Measurements from ENCODE around the gene PCF11. TPM values are rescaled to one million over a fixed set of nuclear protein-coding genes. Genes with fewer than 3 reads are reported as not detected.
"Not testable (repeated sequence)": the region's sequence is repeated elsewhere in the genome, so short reads cannot be mapped to it uniquely, and the experiment has no call there.

Gene PCF11
- total RNA-seq, 2 experiments from 2014 or later: 50.3 to 54.1 TPM

GRCh38 chr11:83124636-83125424, 32.1 kb upstream of the PCF11 start:
- H3K27me3 Mint-ChIP-seq (ENCODE audit: low read depth): no peaks in the 10 kb centered on the region
- H3K4me3 Mint-ChIP-seq: no peak overlapping the region
- CTCF ChIA-PET: no interaction called here
- H3K36me3 Mint-ChIP-seq (ENCODE audit: low read depth): no peaks in the 10 kb centered on the region
- intact Hi-C loops (cut with micrococcal nuclease): no loop called here
- peaks cover 31% of the 10 kb centered on the region for H3K4me1 Mint-ChIP-seq (ENCODE audit: low read depth)
- no peak overlapping the region for H3K27ac Mint-ChIP-seq
- DNase-seq: no peak
- no peaks in the 10 kb centered on the region for H3K9me3 Mint-ChIP-seq

GRCh38 chr11:83125577-83125976, 31.4 kb upstream of the PCF11 start:
- H3K4me1 Mint-ChIP-seq (ENCODE audit: low read depth): peaks cover 23% of the 10 kb centered on the region
- no peaks in the 10 kb centered on the region for H3K36me3 Mint-ChIP-seq (ENCODE audit: low read depth)
- intact Hi-C loops (cut with micrococcal nuclease): no loop called here
- DNase-seq: no peak
- H3K9me3 Mint-ChIP-seq: no peaks in the 10 kb centered on the region
- no peak overlapping the region for H3K27ac Mint-ChIP-seq
- CTCF ChIA-PET: no interaction called here
- H3K27me3 Mint-ChIP-seq (ENCODE audit: low read depth): no peaks in the 10 kb centered on the region
- H3K4me3 Mint-ChIP-seq: no peak overlapping the region

- no peak for DNase-seq
- H3K27ac Mint-ChIP-seq: no peak overlapping the region
- intact Hi-C loops (cut with micrococcal nuclease): no loop called here
- H3K4me3 Mint-ChIP-seq: no peak overlapping the region
- H3K9me3 Mint-ChIP-seq: no peaks in the 10 kb centered on the region
- CTCF ChIA-PET: no interaction called here
- H3K4me1 Mint-ChIP-seq (ENCODE audit: low read depth): peaks cover 9% of the 10 kb centered on the region
- H3K36me3 Mint-ChIP-seq (ENCODE audit: low read depth): no peaks in the 10 kb centered on the region
- H3K27me3 Mint-ChIP-seq (ENCODE audit: low read depth): no peaks in the 10 kb centered on the region
Observed at GRCh38 chr11:83127310-83127637, 29.7 kb upstream of the PCF11 start.

GRCh38 chr11:83132191-83132590, 24.7 kb upstream of the PCF11 start:
- Mint-ChIP-seq H3K27me3 (ENCODE audit: low read depth) (no peaks in the 10 kb centered on the region), H3K9me3 (no peaks in the 10 kb centered on the region), H3K27ac (no peak overlapping the region), H3K4me1 (ENCODE audit: low read depth) (no peaks in the 10 kb centered on the region), H3K4me3 (no peak overlapping the region), H3K36me3 (ENCODE audit: low read depth) (no peaks in the 10 kb centered on the region)
- intact Hi-C loops (cut with micrococcal nuclease): no loop called here
- CTCF ChIA-PET: interaction anchor here (1.4 kb wide), 1 partner anchor 10 kb away, joined by 3 read pairs; no protein-coding TSS in a partner anchor
- no peak for DNase-seq

GRCh38 chr11:83133266-83133665, 23.7 kb upstream of the PCF11 start:
- DNase-seq; H3K9me3 Mint-ChIP-seq; CTCF ChIA-PET; H3K36me3 Mint-ChIP-seq (ENCODE audit: low read depth); H3K4me1 Mint-ChIP-seq (ENCODE audit: low read depth); intact Hi-C loops (cut with micrococcal nuclease); H3K4me3 Mint-ChIP-seq; H3K27ac Mint-ChIP-seq; H3K27me3 Mint-ChIP-seq (ENCODE audit: low read depth): not testable (repeated sequence)

GRCh38 chr11:83139310-83139709, 17.6 kb upstream of the PCF11 start:
- CTCF ChIA-PET: interaction anchor here (0.5 kb wide), 1 partner anchor 52 kb away, joined by 3 read pairs; no protein-coding TSS in a partner anchor
- H3K4me3 Mint-ChIP-seq: no peak overlapping the region
- no peaks in the 10 kb centered on the region for H3K36me3 Mint-ChIP-seq (ENCODE audit: low read depth)
- no peak for DNase-seq
- H3K27me3 Mint-ChIP-seq (ENCODE audit: low read depth): no peaks in the 10 kb centered on the region
- H3K27ac Mint-ChIP-seq: no peak overlapping the region
- H3K9me3 Mint-ChIP-seq: no peaks in the 10 kb centered on the region
- intact Hi-C loops (cut with micrococcal nuclease): no loop called here
- no peaks in the 10 kb centered on the region for H3K4me1 Mint-ChIP-seq (ENCODE audit: low read depth)

- no peak overlapping the region for H3K4me3 Mint-ChIP-seq
- H3K9me3 Mint-ChIP-seq: no peaks in the 10 kb centered on the region
- H3K36me3 Mint-ChIP-seq (ENCODE audit: low read depth): no peaks in the 10 kb centered on the region
- intact Hi-C loops (cut with micrococcal nuclease): no loop called here
- H3K27ac Mint-ChIP-seq: no peak overlapping the region
- CTCF ChIA-PET: interaction anchor here (1.2 kb wide), 2 partner anchors 9 to 109 kb away, joined by 3 read pairs; no protein-coding TSS in a partner anchor
- no peaks in the 10 kb centered on the region for H3K4me1 Mint-ChIP-seq (ENCODE audit: low read depth)
- H3K27me3 Mint-ChIP-seq (ENCODE audit: low read depth): no peaks in the 10 kb centered on the region
- DNase-seq: no peak
Observed at GRCh38 chr11:83140691-83141455, 16.1 kb upstream of the PCF11 start.

GRCh38 chr11:83147895-83148294, 9.0 kb upstream of the PCF11 start:
- no peak for DNase-seq
- Mint-ChIP-seq H3K9me3 (no peaks in the 10 kb centered on the region), H3K27me3 (ENCODE audit: low read depth) (no peaks in the 10 kb centered on the region), H3K4me3 (no peak overlapping the region), H3K4me1 (ENCODE audit: low read depth) (peaks cover 2% of the 10 kb centered on the region), H3K27ac (no peak overlapping the region), H3K36me3 (ENCODE audit: low read depth) (no peaks in the 10 kb centered on the region)
- CTCF ChIA-PET: interaction anchor here (0.8 to 1.4 kb wide), 2 partner anchors 26 to 32 kb away, joined by 3 read pairs; no protein-coding TSS in a partner anchor
- intact Hi-C loops (cut with micrococcal nuclease): no loop called here

GRCh38 chr11:83150450-83150849, 6.5 kb upstream of the PCF11 start:
- Mint-ChIP-seq H3K36me3 (ENCODE audit: low read depth) (no peaks in the 10 kb centered on the region), H3K4me1 (ENCODE audit: low read depth) (peaks cover 5% of the 10 kb centered on the region), H3K27me3 (ENCODE audit: low read depth) (no peaks in the 10 kb centered on the region), H3K9me3 (no peaks in the 10 kb centered on the region), H3K4me3 (no peak overlapping the region), H3K27ac (no peak overlapping the region)
- no peak for DNase-seq
- CTCF ChIA-PET: interaction anchor here (0.6 to 0.7 kb wide), 4 partner anchors 53 to 429 kb away, joined by 3 to 4 read pairs (median 3); no protein-coding TSS in a partner anchor
- intact Hi-C loops (cut with micrococcal nuclease): no loop called here

- intact Hi-C loops (cut with micrococcal nuclease): no loop called here
- no peak for DNase-seq
- Mint-ChIP-seq H3K4me3 (no peak overlapping the region), H3K36me3 (ENCODE audit: low read depth) (no peaks in the 10 kb centered on the region), H3K9me3 (no peaks in the 10 kb centered on the region), H3K4me1 (ENCODE audit: low read depth) (peaks cover 7% of the 10 kb centered on the region), H3K27ac (no peak overlapping the region), H3K27me3 (ENCODE audit: low read depth) (no peaks in the 10 kb centered on the region)
- CTCF ChIA-PET: no interaction called here
Observed at GRCh38 chr11:83151274-83151977, 5.5 kb upstream of the PCF11 start.

GRCh38 chr11:83152264-83152663, 4.7 kb upstream of the PCF11 start:
- intact Hi-C loops (cut with micrococcal nuclease): no loop called here
- DNase-seq: no peak
- H3K27ac Mint-ChIP-seq: no peak overlapping the region
- CTCF ChIA-PET: no interaction called here
- no peaks in the 10 kb centered on the region for H3K9me3 Mint-ChIP-seq
- no peak overlapping the region for H3K4me3 Mint-ChIP-seq
- peaks cover 7% of the 10 kb centered on the region for H3K4me1 Mint-ChIP-seq (ENCODE audit: low read depth)
- no peaks in the 10 kb centered on the region for H3K27me3 Mint-ChIP-seq (ENCODE audit: low read depth)
- peaks cover 4% of the 10 kb centered on the region for H3K36me3 Mint-ChIP-seq (ENCODE audit: low read depth)

GRCh38 chr11:83153764-83154163, 3.2 kb upstream of the PCF11 start:
- no peak overlapping the region for H3K27ac Mint-ChIP-seq
- peaks cover 16% of the 10 kb centered on the region for H3K36me3 Mint-ChIP-seq (ENCODE audit: low read depth)
- no peaks in the 10 kb centered on the region for H3K27me3 Mint-ChIP-seq (ENCODE audit: low read depth)
- no peak for DNase-seq
- intact Hi-C loops (cut with micrococcal nuclease): no loop called here
- no peaks in the 10 kb centered on the region for H3K9me3 Mint-ChIP-seq
- no peak overlapping the region for H3K4me3 Mint-ChIP-seq
- CTCF ChIA-PET: no interaction called here
- peaks cover 7% of the 10 kb centered on the region for H3K4me1 Mint-ChIP-seq (ENCODE audit: low read depth)

Measured in activated naive CD4-positive, alpha-beta T cell treated with anti-CD3 and anti-CD28 coated beads for 36 hours (primary cell).